GM23338 (cell line): ENCODE data around the gene HCFC2. TPM values are rescaled to one million over a fixed set of nuclear protein-coding genes. Genes with fewer than 3 reads are reported as not detected.
A peak's percentile ranks its signal among the peaks of the same experiment; 100 is the strongest.

Source experiments
- ATAC-seq: fragments of 200-7000 bp; cut with Tn5 transposase; 3 replicates; pipeline ENCODE4 v1.9.1; 2020
- DNase-seq: peaks from one replicate; pipeline ENCODE4 v3.0.0-alpha.2; 2015; ENCODE audit warnings: low spot score
- H2AFZ ChIP-seq: fragments of 200-600 bp; sonication (generic); 2 replicates; pipeline ENCODE4 v1.8.0; 2016; ENCODE audit warnings: antibody characterized with exemption, mild to moderate bottlenecking, moderate library complexity
- H3F3A ChIP-seq: fragments of 200-600 bp; sonication (generic); replicated peaks from 2 replicates; pipeline ENCODE4 v1.8.0; 2017; ENCODE audit warnings: antibody characterized with exemption, mixed run types, low read depth
- H3K27ac ChIP-seq: fragments of 200-600 bp; sonication (generic); 2 replicates; pipeline ENCODE4 v1.6.1; 2016; ENCODE audit warnings: low read depth
- H3K27me3 ChIP-seq: fragments of 200-600 bp; sonication (generic); 2 replicates; pipeline ENCODE4 v1.8.0; 2016; ENCODE audit warnings: mild to moderate bottlenecking, mixed run types, moderate library complexity; ENCODE audit not compliant: insufficient read depth
- H3K36me3 ChIP-seq: fragments of 200-600 bp; sonication (generic); 2 replicates; pipeline ENCODE4 v1.8.0; 2016; ENCODE audit warnings: mild to moderate bottlenecking; ENCODE audit not compliant: insufficient read depth
- H3K4me1 ChIP-seq: fragments of 200-600 bp; sonication (generic); 2 replicates; pipeline ENCODE4 v1.8.0; 2016; ENCODE audit warnings: mild to moderate bottlenecking, moderate library complexity; ENCODE audit not compliant: insufficient read depth
- H3K4me2 ChIP-seq: fragments of 200-600 bp; sonication (generic); 2 replicates; pipeline ENCODE4 v1.7.1; 2017; ENCODE audit warnings: mixed run types
- H3K4me3 ChIP-seq: fragments of 200-600 bp; sonication (generic); 2 replicates; pipeline ENCODE4 v1.6.1; 2016; ENCODE audit warnings: mixed run types
- H3K79me2 ChIP-seq: fragments of 200-600 bp; sonication (generic); replicated peaks from 2 replicates; pipeline ENCODE4 v1.8.0; 2017; ENCODE audit warnings: mild to moderate bottlenecking; ENCODE audit not compliant: insufficient read depth
- H3K9me2 ChIP-seq: fragments of 200-600 bp; sonication (generic); 2 replicates; pipeline ENCODE4 v1.8.0; 2017; ENCODE audit not compliant: insufficient read depth
- H4K20me1 ChIP-seq: fragments of 200-600 bp; sonication (generic); replicated peaks from 2 replicates; pipeline ENCODE4 v1.8.0; 2017; ENCODE audit warnings: mild to moderate bottlenecking; ENCODE audit not compliant: insufficient read depth
- H3K27ac Mint-ChIP-seq: 2 replicates; pipeline ENCODE4 v1.8.0; 2020; ENCODE audit warnings: inconsistent platforms, mild to moderate bottlenecking, moderate library complexity, mixed read lengths
- H3K27me3 Mint-ChIP-seq: 3 replicates; pipeline ENCODE4 v1.8.0; 2022; ENCODE audit warnings: low read depth, mild to moderate bottlenecking, moderate library complexity, mixed read lengths, inconsistent platforms; ENCODE audit not compliant: insufficient read depth, poor library complexity
- H3K36me3 Mint-ChIP-seq: 3 replicates; pipeline ENCODE4 v1.8.0; 2021; ENCODE audit warnings: low read depth, mild to moderate bottlenecking, inconsistent platforms, moderate library complexity, mixed read lengths
- H3K4me1 Mint-ChIP-seq: 3 replicates; pipeline ENCODE4 v1.8.0; 2020; ENCODE audit warnings: mild to moderate bottlenecking, inconsistent platforms, mixed read lengths
- H3K4me3 Mint-ChIP-seq: 3 replicates; pipeline ENCODE4 v1.8.0; 2021; ENCODE audit warnings: moderate library complexity, mild to moderate bottlenecking, inconsistent platforms, mixed read lengths
- H3K9me3 Mint-ChIP-seq: 3 replicates; pipeline ENCODE4 v1.8.0; 2020; ENCODE audit warnings: moderate library complexity, mild to moderate bottlenecking, inconsistent platforms, mixed read lengths
- CREB1 ChIP-seq: fragments of 250-450 bp; sonication (Bioruptor Pico); IDR thresholded peaks from 2 replicates; pipeline ENCODE4 v1.5.0; 2020; ENCODE audit warnings: low read depth, mild to moderate bottlenecking, moderate library complexity
- CTCF ChIP-seq, 2 experiments: fragments of 200-600 bp in 1 of 2; sonication (generic) in 1 of 2; conservative IDR thresholded peaks; 2 replicates each; pipeline versions ENCODE4 v1.5.1 to v1.6.1; 2016 to 2017; ENCODE audit warnings: antibody characterized with exemption in 2 of 2, low read depth in 2 of 2, mild to moderate bottlenecking in 2 of 2, moderate library complexity in 1 of 2
- ETS1 ChIP-seq: IDR thresholded peaks from 2 replicates; pipeline ENCODE4 v1.6.1; 2016; ENCODE audit warnings: antibody characterized with exemption
- EZH2 ChIP-seq: fragments of 200-600 bp; sonication (generic); IDR thresholded peaks from one replicate; pipeline ENCODE4 v1.8.0; 2017; ENCODE audit warnings: antibody characterized with exemption, mild to moderate bottlenecking, low read depth; ENCODE audit not compliant: unreplicated experiment
- JUNB ChIP-seq: IDR thresholded peaks from one replicate; pipeline ENCODE4 v1.6.1; 2016; ENCODE audit warnings: antibody characterized with exemption; ENCODE audit not compliant: unreplicated experiment
- POLR2AphosphoS5 ChIP-seq: IDR thresholded peaks from 2 replicates; pipeline ENCODE4 v1.6.1; 2016; ENCODE audit warnings: antibody characterized with exemption, low read depth
- REST ChIP-seq: IDR thresholded peaks from one replicate; pipeline ENCODE4 v1.6.1; 2018; ENCODE audit warnings: antibody characterized with exemption; ENCODE audit not compliant: unreplicated experiment
- STAT1 ChIP-seq: IDR thresholded peaks from one replicate; pipeline ENCODE4 v1.6.1; 2016; ENCODE audit warnings: antibody characterized with exemption; ENCODE audit not compliant: unreplicated experiment
- ZNF114 ChIP-seq: fragments of 250-450 bp; sonication (Bioruptor Pico); IDR thresholded peaks from 2 replicates; pipeline ENCODE4 v1.5.0; 2020; ENCODE audit warnings: mild to moderate bottlenecking, moderate library complexity
- ZNF331 ChIP-seq: fragments of 250-450 bp; sonication (Bioruptor Pico); IDR thresholded peaks from 2 replicates; pipeline ENCODE4 v1.5.0; 2020; ENCODE audit warnings: low read depth, mild to moderate bottlenecking, moderate library complexity
- polyA plus RNA-seq: library from polyadenylated mRNA; unstranded; fragments of >200 nt; fragmentation: Nextera tagmentation; extraction: Ambion mirVana; gene quantifications from 2 replicates; pipeline ENCODE4 v1.2.1, GENCODE V29; 2016
- total RNA-seq: library from RNA; depleted of rRNA; stranded (reverse); fragments of >200 nt; shearing (Covaris generic); gene quantifications from 2 replicates; pipeline ENCODE4 v1.2.3, GENCODE V29; 2014

Gene HCFC2
- total and polyA plus RNA-seq, 2 experiments from 2014 or later, result 1.9 to 2.5 TPM

DNA sequence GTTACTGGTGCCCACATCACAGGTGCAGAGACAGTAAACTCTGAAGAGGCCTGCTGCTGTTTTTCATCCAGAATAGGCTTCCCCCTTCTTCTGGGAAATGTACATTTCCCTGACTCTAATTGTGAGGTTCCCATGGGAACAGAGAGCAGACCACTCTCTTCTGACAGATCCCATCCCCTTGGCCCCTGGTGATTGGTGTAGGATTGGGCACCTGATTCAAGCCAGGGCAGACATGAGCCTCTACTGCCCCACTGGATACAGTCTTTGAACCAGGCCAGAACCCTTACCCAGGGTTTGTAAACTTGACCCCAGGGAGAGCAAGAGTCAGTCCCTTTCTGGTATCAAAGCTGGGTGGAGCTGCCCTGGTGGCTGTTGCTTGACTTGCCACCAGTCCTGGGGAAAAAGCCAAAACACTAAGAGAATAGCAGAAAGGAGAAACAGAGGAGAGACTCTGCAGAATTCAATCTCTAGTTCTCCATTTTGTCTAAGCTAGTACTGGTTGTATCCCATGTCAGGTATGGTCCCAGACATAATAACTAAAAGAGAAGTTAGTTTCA is 88.4 kb downstream of the HCFC2 start:
- peak; percentile 14 for DNase-seq
- H3K4me3 ChIP-seq, result no peak overlapping the region
- H3K79me2 ChIP-seq, result no peaks in the 10 kb centered on the region
- no peak for ATAC-seq
- H3K9me2 ChIP-seq, result no peaks in the 10 kb centered on the region
- Mint-ChIP-seq H3K4me3 (no peak overlapping the region), H3K4me1 (no peaks in the 10 kb centered on the region), H3K9me3 (no peaks in the 10 kb centered on the region), H3K36me3 (no peaks in the 10 kb centered on the region), H3K27ac (no peak overlapping the region), H3K27me3 (peaks cover 2% of the 10 kb centered on the region)
- H4K20me1 ChIP-seq, result no peaks in the 10 kb centered on the region
- H2AFZ ChIP-seq, result 0 out of 2 replicates have a peak overlapping the region, but pooled peaks have one; percentile 28
- H3K27me3 ChIP-seq, result no peaks in the 10 kb centered on the region
- no peak overlapping the region for H3K27ac ChIP-seq
- no peak for TF ChIP-seq JUNB
- no peak for TF ChIP-seq ETS1
- TF ChIP-seq CTCF (conservative IDR thresholded peaks at IDR 0.05; ENCODE audit: low read depth in 2 of 2), result no peak
- TF ChIP-seq POLR2AphosphoS5, result no peak
- TF ChIP-seq STAT1, result no peak
- H3K36me3 ChIP-seq, result no peaks in the 10 kb centered on the region
- no peak overlapping the region for H3K4me2 ChIP-seq
- H3F3A ChIP-seq, result no peaks in the 10 kb centered on the region
- no peaks in the 10 kb centered on the region for H3K4me1 ChIP-seq

DNA sequence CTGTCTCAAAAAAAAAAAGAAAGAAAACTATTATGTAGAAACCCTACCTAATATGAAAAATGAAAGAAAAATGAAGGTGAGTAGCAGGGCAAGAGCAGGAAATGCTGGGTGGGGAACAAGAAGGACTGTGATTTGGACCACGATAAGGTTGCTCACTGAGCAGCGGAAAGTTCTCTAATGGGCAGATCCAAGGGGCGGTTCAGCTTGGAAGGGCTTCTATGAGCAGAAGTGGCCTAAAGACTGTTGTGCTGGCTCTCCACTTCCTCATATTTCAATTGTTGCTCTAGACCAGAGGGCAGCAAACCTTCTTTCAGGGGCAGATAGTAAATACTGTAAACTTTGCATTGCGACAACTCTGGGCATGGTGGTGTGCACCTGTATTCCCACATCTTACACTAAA is 90.0 kb downstream of the HCFC2 start:
- Mint-ChIP-seq H3K4me3 (no peak overlapping the region), H3K4me1 (no peaks in the 10 kb centered on the region), H3K9me3 (no peaks in the 10 kb centered on the region), H3K36me3 (no peaks in the 10 kb centered on the region), H3K27ac (no peak overlapping the region), H3K27me3 (peaks cover 2% of the 10 kb centered on the region)
- H3K4me2 ChIP-seq, result no peak overlapping the region
- H3K4me1 ChIP-seq, result no peaks in the 10 kb centered on the region
- H3K27ac ChIP-seq, result no peak overlapping the region
- DNase-seq, result no peak
- H3K9me2 ChIP-seq, result no peaks in the 10 kb centered on the region
- TF ChIP-seq JUNB (no peak), EZH2 (no peak), REST (no peak), ZNF331 (CRISPR knock-in tag) (no peak), CREB1 (CRISPR knock-in tag) (no peak), ZNF114 (CRISPR knock-in tag) (no peak), STAT1 (no peak)
- H3K36me3 ChIP-seq, result no peaks in the 10 kb centered on the region
- H3K27me3 ChIP-seq, result no peaks in the 10 kb centered on the region
- no peaks in the 10 kb centered on the region for H4K20me1 ChIP-seq
- H3K79me2 ChIP-seq, result no peaks in the 10 kb centered on the region
- H3K4me3 ChIP-seq, result no peak overlapping the region
- no peaks in the 10 kb centered on the region for H3F3A ChIP-seq
- no peak overlapping the region for H2AFZ ChIP-seq
- ATAC-seq, result no peak
